Measurements from ENCODE around the gene CEP131. TPM values are rescaled to one million over a fixed set of nuclear protein-coding genes. Genes with fewer than 3 reads are reported as not detected.

Gene CEP131
- total RNA-seq (2022; extraction: Qiagen RNA extraction): 6.4 to 9.2 TPM (median 7.0 TPM) in 5 replicates

GRCh38 chr17:81222906-81223761 lies at the start of gene CEP131:
TSS of gene CEP131 (minus strand) at chr17:81222965. CDS start at chr17:81220056, 2,909 bp downstream.

GRCh38 chr17:81238815-81239713 lies 16.3 kb upstream of the CEP131 start, which contains the start of the genes NDUFAF8 and TEPSIN:
TSS of gene NDUFAF8 (plus strand) at chr17:81239318. CDS start at chr17:81239364, 46 bp downstream.
TSS of gene TEPSIN (minus strand) at chr17:81239055. CDS start at chr17:81239033, 22 bp downstream.

GRCh38 chr17:81166033-81166492 lies 56.7 kb downstream of the CEP131 start, which contains the start of gene AATK:
TSS of gene AATK (minus strand) at chr17:81166221. CDS start at chr17:81165992, 229 bp downstream.

GRCh38 chr17:81165246-81166032 lies 57.3 kb downstream of the CEP131 start, which contains the start of gene PVALEF:
TSS of gene PVALEF (plus strand) at chr17:81165507. CDS start at chr17:81181227, 15,720 bp downstream.

Other genes starting within 250 kb of the CEP131 start
- 27.5 to 35.0 TPM (median 30.3 TPM) in 5 replicates for gene CHMP6, start 231.1 kb downstream of the CEP131 start, total RNA-seq (2022; extraction: Qiagen RNA extraction)
- 115 to 153 TPM (median 142 TPM) in 5 replicates for gene BAIAP2, start 187.8 kb downstream of the CEP131 start, total RNA-seq (2022; extraction: Qiagen RNA extraction)
- not detected in 5 replicates for gene PVALEF, start 57.5 kb downstream of the CEP131 start, total RNA-seq (2022; extraction: Qiagen RNA extraction)
- 0.19 to 0.69 TPM (median 0.45 TPM) in 5 replicates for gene AATK, start 56.7 kb downstream of the CEP131 start, total RNA-seq (2022; extraction: Qiagen RNA extraction)
- 12.1 to 29.5 TPM (median 25.7 TPM) in 5 replicates for gene TEPSIN, start 16.1 kb upstream of the CEP131 start, total RNA-seq (2022; extraction: Qiagen RNA extraction)
- 117 to 211 TPM (median 166 TPM) in 5 replicates for gene NDUFAF8, start 16.4 kb upstream of the CEP131 start, total RNA-seq (2022; extraction: Qiagen RNA extraction)
- 46.7 to 77.7 TPM (median 74.3 TPM) in 5 replicates for gene SLC38A10, start 72.3 kb upstream of the CEP131 start, total RNA-seq (2022; extraction: Qiagen RNA extraction)
- gene BAHCC1, start 172.5 kb upstream of the CEP131 start, total RNA-seq (2022; extraction: Qiagen RNA extraction): 5.3 to 8.6 TPM (median 8.5 TPM) in 5 replicates